Fibroblast of lung (primary cell): Measurements from ENCODE around the gene LGI2. TPM values are rescaled to one million over a fixed set of nuclear protein-coding genes. Genes with fewer than 3 reads are reported as not detected.
A peak's percentile ranks its signal among the peaks of the same experiment; 100 is the strongest.

ENCODE experiments used
- DNase-seq, 2 donors: peaks; one replicate each; pipeline versions ENCODE4 v3.0.0 to v3.0.0-alpha.2; 2010; ENCODE audit warnings: low read depth in 2 of 2
- H2AFZ ChIP-seq: 2 replicates; pipeline ENCODE4 v1.5.1; 2012; ENCODE audit warnings: low read length, control low read depth, inconsistent platforms
- H3K27ac ChIP-seq: 2 replicates; pipeline ENCODE4 v1.5.1; 2011; ENCODE audit warnings: low read length, control low read depth; ENCODE audit not compliant: insufficient read depth
- H3K27me3 ChIP-seq: 2 replicates; pipeline ENCODE4 v1.5.1; 2011; ENCODE audit warnings: mild to moderate bottlenecking, low read length; ENCODE audit not compliant: control insufficient read depth, insufficient read depth
- H3K36me3 ChIP-seq: 2 replicates; pipeline ENCODE4 v1.5.1; 2011; ENCODE audit warnings: low read length; ENCODE audit not compliant: control insufficient read depth, insufficient read depth
- H3K4me1 ChIP-seq: 2 replicates; pipeline ENCODE4 v1.5.1; 2011; ENCODE audit warnings: low read length; ENCODE audit not compliant: control insufficient read depth, insufficient read depth; ENCODE audit errors: extremely low read depth
- H3K4me2 ChIP-seq: 2 replicates; pipeline ENCODE4 v1.5.1; 2011; ENCODE audit warnings: low read length, control low read depth; ENCODE audit not compliant: insufficient read depth; ENCODE audit errors: extremely low read depth
- H3K4me3 ChIP-seq, 4 experiments: fragments of 200-600 bp in 1 of 4; sonication (generic) in 1 of 4; replicated peaks in 1 of 4; 2 replicates each; pipeline ENCODE4 v1.5.1; 2011 to 2016; ENCODE audit warnings: low read length in 4 of 4, low read depth in 3 of 4, mild to moderate bottlenecking in 3 of 4, control low read depth in 2 of 4, inconsistent platforms in 1 of 4, mixed read lengths in 1 of 4; ENCODE audit not compliant: insufficient read depth in 1 of 4; ENCODE audit errors: control extremely low read depth in 1 of 4
- H3K79me2 ChIP-seq: 2 replicates; pipeline ENCODE4 v1.5.1; 2012; ENCODE audit warnings: mild to moderate bottlenecking, low read length, inconsistent platforms; ENCODE audit not compliant: control insufficient read depth, insufficient read depth
- H3K9ac ChIP-seq: 2 replicates; pipeline ENCODE4 v1.5.1; 2011; ENCODE audit warnings: mild to moderate bottlenecking, low read length, control low read depth; ENCODE audit not compliant: insufficient read depth
- H3K9me3 ChIP-seq: 2 replicates; pipeline ENCODE4 v1.5.1; 2012; ENCODE audit warnings: low read depth, low read length; ENCODE audit not compliant: control insufficient read depth, insufficient read depth
- H4K20me1 ChIP-seq: 2 replicates; pipeline ENCODE4 v1.5.1; 2011; ENCODE audit warnings: low read length; ENCODE audit not compliant: control insufficient read depth, insufficient read depth; ENCODE audit errors: extremely low read depth
- EZH2 ChIP-seq: IDR thresholded peaks from 2 replicates; pipeline ENCODE4 v1.5.1; 2012; ENCODE audit warnings: low read length, control low read depth, mild to moderate bottlenecking; ENCODE audit errors: missing control alignments
- polyA plus RNA-seq, 2 donors: library from polyadenylated mRNA; depleted of rRNA in 1 of 2; stranded (reverse) in 1 of 2; unstranded in 1 of 2; fragments of >200 nt; gene quantifications; 2 replicates each; pipeline ENCODE4 v1.2.1, GENCODE V29; 2011 to 2012; ENCODE audit warnings: missing spikeins in 1 of 2
- total RNA-seq: library from RNA; depleted of rRNA; stranded (reverse); fragments of >200 nt; gene quantifications from 2 replicates; pipeline ENCODE4 v1.2.1, GENCODE V29; 2014
- TF ChIP-seq, protein P1 (sequence below), 2 donors: IDR thresholded peaks in 1 of 2; conservative IDR thresholded peaks in 1 of 2; 1 replicate in 1 of 2; 2 replicates in 1 of 2; pipeline ENCODE4 v1.5.1; 2011 to 2012; ENCODE audit warnings: low read length in 2 of 2, control low read depth in 1 of 2, inconsistent platforms in 1 of 2, low read depth in 1 of 2, mild to moderate bottlenecking in 1 of 2

The LGI2 gene
- total and polyA plus RNA-seq, 2 donors (not counting 1 experiment from before 2014, with no cell fraction given) = under 0.01 TPM; not detected in 1

DNA sequence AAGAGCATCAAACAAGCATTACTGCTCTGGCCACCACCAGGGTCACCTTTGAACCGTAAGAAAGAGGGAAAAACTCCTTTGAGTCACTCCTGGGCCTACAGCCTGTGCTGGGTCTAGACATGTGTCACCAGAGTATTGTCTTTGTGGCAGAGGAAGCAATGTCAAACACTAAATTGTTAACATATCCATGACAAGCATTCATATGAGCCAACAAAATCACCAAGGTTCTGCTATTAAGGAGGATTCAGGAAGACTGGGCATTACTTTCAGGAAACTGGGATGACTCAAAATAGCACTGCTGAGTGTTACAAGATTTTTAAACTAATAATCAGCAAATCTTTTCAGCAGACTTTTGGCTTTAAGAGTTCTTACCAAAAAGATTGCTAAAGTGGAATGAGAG, 28.1 kb downstream of the LGI2 start:
- H4K20me1 ChIP-seq = no peaks in the 10 kb centered on the region
- no peak overlapping the region for H3K4me3 ChIP-seq
- TF ChIP-seq, protein P1, sequence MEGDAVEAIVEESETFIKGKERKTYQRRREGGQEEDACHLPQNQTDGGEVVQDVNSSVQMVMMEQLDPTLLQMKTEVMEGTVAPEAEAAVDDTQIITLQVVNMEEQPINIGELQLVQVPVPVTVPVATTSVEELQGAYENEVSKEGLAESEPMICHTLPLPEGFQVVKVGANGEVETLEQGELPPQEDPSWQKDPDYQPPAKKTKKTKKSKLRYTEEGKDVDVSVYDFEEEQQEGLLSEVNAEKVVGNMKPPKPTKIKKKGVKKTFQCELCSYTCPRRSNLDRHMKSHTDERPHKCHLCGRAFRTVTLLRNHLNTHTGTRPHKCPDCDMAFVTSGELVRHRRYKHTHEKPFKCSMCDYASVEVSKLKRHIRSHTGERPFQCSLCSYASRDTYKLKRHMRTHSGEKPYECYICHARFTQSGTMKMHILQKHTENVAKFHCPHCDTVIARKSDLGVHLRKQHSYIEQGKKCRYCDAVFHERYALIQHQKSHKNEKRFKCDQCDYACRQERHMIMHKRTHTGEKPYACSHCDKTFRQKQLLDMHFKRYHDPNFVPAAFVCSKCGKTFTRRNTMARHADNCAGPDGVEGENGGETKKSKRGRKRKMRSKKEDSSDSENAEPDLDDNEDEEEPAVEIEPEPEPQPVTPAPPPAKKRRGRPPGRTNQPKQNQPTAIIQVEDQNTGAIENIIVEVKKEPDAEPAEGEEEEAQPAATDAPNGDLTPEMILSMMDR (conservative IDR thresholded peaks at IDR 0.05 in 1 of 2, IDR thresholded peaks at IDR 0.05 in 1 of 2; ENCODE audit: low read depth in 1 of 2, low read length in 2 of 2) = no peak
- TF ChIP-seq EZH2 = no peak
- H3K4me1 ChIP-seq = no peaks in the 10 kb centered on the region
- H3K4me2 ChIP-seq = no peak overlapping the region
- H3K9ac ChIP-seq = no peak overlapping the region
- H3K79me2 ChIP-seq = no peaks in the 10 kb centered on the region
- H2AFZ ChIP-seq = no peak overlapping the region
- peak in 1 of 2 donors; percentile 28 for DNase-seq
- no peaks in the 10 kb centered on the region for H3K9me3 ChIP-seq
- peaks cover 2% of the 10 kb centered on the region for H3K27me3 ChIP-seq
- H3K36me3 ChIP-seq = no peaks in the 10 kb centered on the region
- H3K27ac ChIP-seq = no peak overlapping the region

DNA sequence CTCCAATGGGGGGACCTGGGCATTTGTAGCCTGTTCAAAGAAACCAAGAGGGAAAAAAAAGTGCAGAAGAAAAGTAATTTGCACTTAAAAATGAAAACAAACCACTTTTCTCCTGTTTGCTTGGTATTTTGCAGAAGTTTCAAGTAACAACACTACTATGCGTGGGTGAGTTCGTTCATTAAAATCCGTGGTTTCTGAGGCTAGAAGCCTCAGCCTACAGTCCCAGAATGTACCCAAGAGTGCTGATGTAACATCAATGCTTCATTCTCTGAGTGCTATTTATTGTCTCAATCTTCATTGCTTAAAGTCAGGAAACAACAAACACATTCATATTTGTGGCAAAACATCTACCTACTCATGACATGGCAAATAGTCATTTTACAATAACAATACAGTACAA, 29.2 kb downstream of the LGI2 start:
- Histone ChIP-seq H3K27me3 (peaks cover 2% of the 10 kb centered on the region), H3K4me3 (no peak overlapping the region), H3K4me1 (no peaks in the 10 kb centered on the region), H3K4me2 (no peak overlapping the region), H3K9ac (no peak overlapping the region), H3K27ac (no peak overlapping the region), H3K9me3 (no peaks in the 10 kb centered on the region), H4K20me1 (no peaks in the 10 kb centered on the region), H3K79me2 (no peaks in the 10 kb centered on the region), H2AFZ (no peak overlapping the region), H3K36me3 (no peaks in the 10 kb centered on the region)
- DNase-seq = peak in 1 of 2 donors; percentile 21
- TF ChIP-seq EZH2 = no peak
- TF ChIP-seq, protein P1 (conservative IDR thresholded peaks at IDR 0.05 in 1 of 2, IDR thresholded peaks at IDR 0.05 in 1 of 2; ENCODE audit: low read depth in 1 of 2, low read length in 2 of 2) = no peak

DNA sequence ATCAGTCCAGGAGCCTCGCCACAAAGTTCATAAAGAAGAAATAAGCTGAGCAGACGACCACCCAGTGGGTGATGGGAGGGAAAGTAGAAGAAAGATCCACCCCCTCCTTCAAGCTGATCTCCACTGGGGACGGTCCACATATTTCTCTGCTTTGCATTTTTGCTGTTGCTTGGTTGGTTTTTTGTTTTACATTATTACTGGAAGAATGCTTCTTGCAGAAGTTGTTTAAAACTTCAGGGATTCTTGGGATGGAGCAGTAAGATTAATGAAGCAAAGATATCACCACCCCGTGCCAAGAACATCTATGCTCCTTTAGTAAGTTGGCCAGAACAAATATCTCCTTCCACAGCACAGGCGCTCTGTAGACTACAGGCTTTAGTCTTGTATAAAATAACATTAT, 30.1 kb downstream of the LGI2 start:
- peak in 1 of 2 donors; percentile 23 for DNase-seq
- Histone ChIP-seq H3K9me3 (no peaks in the 10 kb centered on the region), H3K9ac (no peak overlapping the region), H4K20me1 (no peaks in the 10 kb centered on the region), H3K4me1 (no peaks in the 10 kb centered on the region), H3K4me3 (no peak overlapping the region), H3K27me3 (no peaks in the 10 kb centered on the region), H3K27ac (no peak overlapping the region), H3K79me2 (no peaks in the 10 kb centered on the region), H2AFZ (no peak overlapping the region), H3K4me2 (no peak overlapping the region), H3K36me3 (no peaks in the 10 kb centered on the region)
- TF ChIP-seq, protein P1 (conservative IDR thresholded peaks at IDR 0.05 in 1 of 2, IDR thresholded peaks at IDR 0.05 in 1 of 2; ENCODE audit: low read depth in 1 of 2, low read length in 2 of 2) = no peak
- TF ChIP-seq EZH2 = no peak
